Left ventricle myocardium inferior (tissue), 1 donor: ENCODE results near the gene BRICD5. TPM values are rescaled to one million over a fixed set of nuclear protein-coding genes. Genes with fewer than 3 reads are reported as not detected.

Experiments
- DNase-seq: peaks from one replicate; pipeline ENCODE4 v3.0.0-alpha.2; 2020
- H3K27ac ChIP-seq: fragments of 200-600 bp; replicated peaks from 2 replicates; pipeline ENCODE4 v1.8.0; 2021
- H3K27me3 ChIP-seq: fragments of 200-600 bp; 2 replicates; pipeline ENCODE4 v1.8.0; 2021; ENCODE audit warnings: low read depth
- H3K36me3 ChIP-seq: fragments of 200-600 bp; 2 replicates; pipeline ENCODE4 v1.8.0; 2021
- H3K4me1 ChIP-seq: fragments of 200-600 bp; 2 replicates; pipeline ENCODE4 v1.8.0; 2021
- H3K4me3 ChIP-seq: fragments of 200-600 bp; 2 replicates; pipeline ENCODE4 v1.8.0; 2021; ENCODE audit warnings: mild to moderate bottlenecking, moderate library complexity
- H3K9me3 ChIP-seq: fragments of 200-600 bp; replicated peaks from 2 replicates; pipeline ENCODE4 v1.8.0; 2021
- intact Hi-C: fragments of 100-400 bp; cut with micrococcal nuclease; formaldehyde crosslinking; loops from one replicate; pipeline ENCODE4 v1.11.0; 2022
- total RNA-seq: library from RNA; stranded (reverse); fragmentation: NEBNext Ultra II Directional; extraction: Animal tissue kit (Norgen Biotek cat#: 25700); gene quantifications from one replicate; pipeline ENCODE4 v1.2.1, GENCODE V29; 2021
- TF ChIP-seq, protein P1 (sequence below): fragments of 200-600 bp; IDR thresholded peaks from 2 replicates; pipeline ENCODE4 v1.8.0; 2021; ENCODE audit warnings: antibody characterized with exemption, mild to moderate bottlenecking, borderline replicate concordance
- donor health status: DM: no; HTN: yes; CAD: no; lungs with severe emphysema.

BRICD5 gene
- total RNA-seq, 1 donor from 2014 or later, result 10.9 TPM

GRCh38 chr16:2216330-2216729, 5.7 kb upstream of the BRICD5 start:
- H3K4me3 ChIP-seq, result no peak overlapping the region
- no peaks in the 10 kb centered on the region for H3K36me3 ChIP-seq
- no peaks in the 10 kb centered on the region for H3K9me3 ChIP-seq
- H3K27me3 ChIP-seq, result no peaks in the 10 kb centered on the region
- no peak overlapping the region for H3K27ac ChIP-seq
- DNase-seq, result no peak
- peaks cover 40% of the 10 kb centered on the region for H3K4me1 ChIP-seq
- TF ChIP-seq, protein P1, sequence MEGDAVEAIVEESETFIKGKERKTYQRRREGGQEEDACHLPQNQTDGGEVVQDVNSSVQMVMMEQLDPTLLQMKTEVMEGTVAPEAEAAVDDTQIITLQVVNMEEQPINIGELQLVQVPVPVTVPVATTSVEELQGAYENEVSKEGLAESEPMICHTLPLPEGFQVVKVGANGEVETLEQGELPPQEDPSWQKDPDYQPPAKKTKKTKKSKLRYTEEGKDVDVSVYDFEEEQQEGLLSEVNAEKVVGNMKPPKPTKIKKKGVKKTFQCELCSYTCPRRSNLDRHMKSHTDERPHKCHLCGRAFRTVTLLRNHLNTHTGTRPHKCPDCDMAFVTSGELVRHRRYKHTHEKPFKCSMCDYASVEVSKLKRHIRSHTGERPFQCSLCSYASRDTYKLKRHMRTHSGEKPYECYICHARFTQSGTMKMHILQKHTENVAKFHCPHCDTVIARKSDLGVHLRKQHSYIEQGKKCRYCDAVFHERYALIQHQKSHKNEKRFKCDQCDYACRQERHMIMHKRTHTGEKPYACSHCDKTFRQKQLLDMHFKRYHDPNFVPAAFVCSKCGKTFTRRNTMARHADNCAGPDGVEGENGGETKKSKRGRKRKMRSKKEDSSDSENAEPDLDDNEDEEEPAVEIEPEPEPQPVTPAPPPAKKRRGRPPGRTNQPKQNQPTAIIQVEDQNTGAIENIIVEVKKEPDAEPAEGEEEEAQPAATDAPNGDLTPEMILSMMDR, result no peak
- intact Hi-C loops, result no loop called here

DNA sequence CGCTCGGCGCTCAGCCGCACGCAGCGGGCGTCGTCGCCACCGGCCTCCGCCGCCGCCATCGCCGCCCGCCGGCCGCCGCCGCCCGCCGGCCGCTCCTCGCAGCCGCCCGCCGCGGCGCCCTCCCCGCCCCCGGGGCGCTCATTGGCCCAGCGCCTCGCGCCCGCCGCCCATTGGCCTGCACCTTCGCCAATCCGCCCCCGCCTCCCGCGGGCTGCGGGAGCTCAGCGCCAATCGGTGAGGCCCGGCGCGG, 4.0 kb upstream of the BRICD5 start, which contains the start of gene PGP:
PGP (minus strand) TSS at position 122 of the 250 bp plus-strand sequence; CDS start at position 59, 63 bp downstream.
- intact Hi-C loops, result no loop called here
- peak within 1 kb of the TSS; percentile 98 for H3K27ac ChIP-seq
- TF ChIP-seq, protein P1, result no peak
- H3K4me1 ChIP-seq, result peaks cover 52% of the 10 kb centered on the region
- H3K36me3 ChIP-seq, result peaks cover 1% of the 10 kb centered on the region
- H3K9me3 ChIP-seq, result no peaks in the 10 kb centered on the region
- DNase-seq, result no peak
- no peaks in the 10 kb centered on the region for H3K27me3 ChIP-seq
- peak within 1 kb of the TSS; percentile 95 for H3K4me3 ChIP-seq

DNA sequence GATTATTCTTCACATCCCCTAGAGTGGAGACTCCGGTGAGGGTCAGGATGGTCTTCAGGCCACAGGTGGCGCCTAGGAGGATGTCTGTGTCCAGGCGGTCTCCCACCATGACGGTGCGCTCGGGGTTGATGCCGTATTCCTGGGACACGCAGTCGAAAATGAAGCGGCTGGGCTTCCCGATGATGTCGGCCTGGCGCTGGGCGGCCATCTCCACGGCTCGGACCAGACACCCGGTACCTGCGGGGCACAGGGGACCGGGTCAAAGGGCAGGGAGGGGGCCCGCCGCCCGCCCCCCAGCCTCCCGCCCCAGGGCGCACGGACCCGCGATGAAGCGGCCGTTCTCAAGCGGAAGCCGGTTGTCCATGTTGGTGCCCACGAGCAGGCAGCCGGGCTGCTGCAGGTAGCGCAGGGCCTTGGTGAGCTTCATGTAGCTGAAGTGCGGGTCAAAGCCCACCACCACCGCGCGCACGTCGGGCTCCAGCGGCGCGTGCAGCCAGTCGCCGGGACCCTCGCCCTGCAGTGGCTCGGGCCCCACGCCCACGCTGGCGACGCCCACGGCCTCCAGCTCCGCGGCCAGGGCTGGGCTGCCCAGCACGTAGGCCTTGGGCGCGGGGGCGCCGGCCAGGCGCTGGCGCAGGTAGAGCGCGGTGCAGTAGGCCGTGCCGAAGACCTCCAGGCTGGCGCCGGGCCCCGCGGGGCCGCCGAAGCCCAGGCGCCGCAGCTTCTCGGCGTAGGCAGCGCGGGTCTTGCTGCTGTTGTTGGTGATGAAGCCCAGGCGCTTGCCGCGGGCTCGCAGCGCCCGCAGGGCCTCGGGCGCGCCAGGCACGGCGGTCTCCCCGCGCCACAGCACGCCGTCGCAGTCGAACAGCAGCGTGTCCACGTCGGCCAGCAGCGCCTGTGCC, 3.4 kb upstream of the BRICD5 start:
- DNase-seq, result no peak
- peak overlapping the region; percentile 93 for H3K27ac ChIP-seq
- no peaks in the 10 kb centered on the region for H3K9me3 ChIP-seq
- intact Hi-C loops, result no loop called here
- H3K4me1 ChIP-seq, result peaks cover 52% of the 10 kb centered on the region
- TF ChIP-seq, protein P1, result no peak
- H3K36me3 ChIP-seq, result peaks cover 7% of the 10 kb centered on the region
- no peaks in the 10 kb centered on the region for H3K27me3 ChIP-seq
- H3K4me3 ChIP-seq, result peak overlapping the region; percentile 95

GRCh38 chr16:2212362-2213324, 2.0 kb upstream of the BRICD5 start:
- TF ChIP-seq, protein P1, result no peak
- Histone ChIP-seq H3K27me3 (no peaks in the 10 kb centered on the region), H3K27ac (peak overlapping the region; percentile 93), H3K9me3 (no peaks in the 10 kb centered on the region), H3K4me1 (peaks cover 52% of the 10 kb centered on the region), H3K36me3 (peaks cover 21% of the 10 kb centered on the region), H3K4me3 (peak overlapping the region; percentile 95)
- DNase-seq, result peak; percentile 63
- intact Hi-C loops, result no loop called here

DNA sequence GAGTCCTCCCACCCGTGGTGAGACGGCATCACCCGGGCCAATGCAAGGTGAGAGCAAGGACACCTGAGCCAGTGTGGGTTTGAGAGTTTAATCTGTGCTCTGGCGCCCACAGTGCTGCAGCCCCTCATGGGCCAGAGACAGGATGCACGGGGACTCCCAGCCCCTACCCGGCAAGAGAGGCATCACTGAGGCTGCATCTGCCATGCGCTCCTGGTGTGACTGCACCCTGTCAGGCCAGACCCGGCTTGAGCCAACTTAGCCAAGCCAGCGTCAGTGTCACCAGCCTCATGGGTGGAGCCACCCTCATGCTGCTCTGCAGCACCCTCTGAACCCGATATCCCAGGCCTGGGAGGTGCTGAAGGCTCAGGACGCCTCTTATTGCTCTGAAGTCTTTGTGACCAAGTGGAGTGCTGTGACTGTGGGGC, 1.3 kb upstream of the BRICD5 start:
- Histone ChIP-seq H3K4me3 (peak overlapping the region; percentile 95), H3K4me1 (peaks cover 55% of the 10 kb centered on the region), H3K9me3 (no peaks in the 10 kb centered on the region), H3K27me3 (no peaks in the 10 kb centered on the region), H3K27ac (peak overlapping the region; percentile 93), H3K36me3 (peaks cover 28% of the 10 kb centered on the region)
- TF ChIP-seq, protein P1, result no peak
- no peak for DNase-seq
- intact Hi-C loops, result no loop called here
